Uterine smooth muscle cell (primary cell): ENCODE results near the gene COPS7B. TPM values are rescaled to one million over a fixed set of nuclear protein-coding genes. Genes with fewer than 3 reads are reported as not detected.

Experiments used
- total RNA-seq: library from RNA; depleted of rRNA; stranded (reverse); fragments of >200 nt; gene quantifications from 2 replicates; pipeline ENCODE4 v1.2.3, GENCODE V29; 2014

COPS7B gene
- total RNA-seq = 14.7 and 15.6 TPM in 2 replicates

DNA sequence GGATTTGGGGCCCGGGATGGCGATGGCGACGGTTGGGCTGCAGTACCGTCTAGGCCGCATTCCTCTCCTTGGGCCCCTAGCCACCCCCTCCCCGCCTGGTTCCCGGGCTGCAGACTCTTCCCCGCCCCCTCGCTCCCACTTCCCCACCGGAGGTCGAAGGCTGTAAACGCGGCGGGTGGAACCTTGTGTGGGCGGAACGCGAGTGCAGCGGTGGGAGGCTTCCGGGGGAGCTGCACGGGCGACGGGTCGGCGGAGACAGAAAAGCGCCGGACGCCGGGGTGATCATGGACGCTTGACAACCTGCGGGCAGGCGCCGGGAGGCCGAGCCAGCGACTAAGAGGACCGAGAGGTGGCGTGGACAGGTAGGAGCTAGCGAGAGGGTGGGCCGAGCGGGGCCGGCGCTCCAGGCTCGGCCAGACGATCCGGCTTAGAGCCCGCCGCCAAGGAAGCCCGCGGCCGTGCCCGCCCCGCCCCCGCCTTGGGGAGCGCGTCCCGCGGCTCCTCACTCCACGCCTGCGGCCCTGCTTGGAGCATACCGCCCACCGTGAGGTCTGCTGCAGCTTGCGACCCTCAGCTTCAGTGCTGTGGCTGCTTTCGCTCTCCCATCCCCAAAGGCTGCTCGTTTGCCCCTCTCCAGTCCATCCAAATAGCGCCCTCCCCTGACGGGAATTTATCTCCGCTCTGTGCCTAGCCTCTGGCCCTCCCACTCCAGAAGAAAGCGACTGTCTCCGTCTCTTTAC lies at the start of gene COPS7B:
Gene COPS7B, plus strand, starts transcription at position 269 of the 740 bp plus-strand sequence. CDS start 2,126 bp downstream, outside the sequence.

DNA sequence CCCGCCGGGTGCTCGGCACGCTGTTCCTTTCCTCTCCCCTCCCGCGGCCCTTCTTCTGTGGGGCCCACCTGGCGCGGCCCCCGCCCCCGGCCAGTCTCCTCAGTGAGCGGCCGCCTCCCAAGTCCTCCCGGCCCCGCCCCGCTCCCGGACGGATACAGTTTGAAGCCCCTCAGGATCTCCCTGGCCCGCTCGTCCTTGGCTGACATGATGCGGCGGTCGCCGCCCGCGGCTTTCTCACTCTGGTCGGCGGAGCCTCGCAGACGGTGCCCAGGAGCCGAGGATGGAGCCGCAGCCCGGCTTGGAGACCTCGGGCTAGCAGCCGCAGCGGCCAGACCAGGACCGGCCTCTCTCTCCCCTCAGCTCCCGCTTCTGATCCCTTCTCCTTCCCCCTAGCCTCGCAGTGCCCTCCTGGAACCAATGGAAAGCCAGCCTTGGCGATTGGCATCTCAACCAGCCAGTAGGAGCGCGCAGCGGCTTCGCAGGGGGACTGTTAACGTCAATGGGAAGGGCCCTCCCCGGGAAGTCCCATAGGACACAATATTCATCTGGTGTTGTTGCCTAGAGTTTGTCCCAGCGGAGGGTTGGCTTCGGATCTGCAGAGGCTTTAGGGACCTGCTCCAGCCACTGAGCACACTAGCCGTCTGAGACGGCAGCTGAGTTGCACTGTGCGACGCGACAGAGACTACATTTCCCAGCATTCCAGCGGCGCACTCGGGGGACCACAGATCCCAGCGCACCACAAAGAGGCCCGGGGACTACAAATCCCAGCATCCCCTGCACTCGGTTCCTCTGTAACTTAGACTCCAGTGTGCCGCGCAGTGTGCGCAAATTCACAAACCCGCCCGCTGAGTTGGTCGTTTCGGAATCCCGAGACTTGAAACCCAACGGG lies 5.1 kb upstream of the COPS7B start, which contains the start of gene PDE6D:
Gene PDE6D, minus strand, starts transcription at position 374 of the 889 bp plus-strand sequence. Its CDS starts 168 bp downstream, at position 206.

Other genes starting within 250 kb of the COPS7B start
- not detected in 2 replicates for gene TEX44, start 193.6 kb upstream of the COPS7B start, total RNA-seq
- 496 and 784 TPM in 2 replicates for gene PTMA, start 77.9 kb upstream of the COPS7B start, total RNA-seq
- gene PDE6D, start 5.2 kb upstream of the COPS7B start, total RNA-seq = 14.4 and 19.5 TPM in 2 replicates
- gene NPPC, start 140.0 kb downstream of the COPS7B start, total RNA-seq = 1.3 TPM in 1 of 2 replicates, not detected in the other
- 21.9 and 25.8 TPM in 2 replicates for gene DIS3L2, start 175.3 kb downstream of the COPS7B start, total RNA-seq